Esophagus (tissue), 2 donors: ENCODE data around the gene PTPN7. TPM values are rescaled to one million over a fixed set of nuclear protein-coding genes. Genes with fewer than 3 reads are reported as not detected.

Source experiments
- H3K27ac ChIP-seq, 2 donors: one replicate each; pipeline ENCODE4 v1.5.1; 2013; ENCODE audit warnings: low read depth in 2 of 2, mild to moderate bottlenecking in 2 of 2, inconsistent platforms in 1 of 2, low read length in 1 of 2, moderate library complexity in 1 of 2
- H3K27me3 ChIP-seq, 2 donors: one replicate each; pipeline ENCODE4 v1.6.1; 2013; ENCODE audit warnings: low read length in 2 of 2, control low read depth in 1 of 2, mild to moderate bottlenecking in 1 of 2; ENCODE audit not compliant: insufficient read depth in 2 of 2, control insufficient read depth in 1 of 2
- H3K36me3 ChIP-seq, 2 donors: one replicate each; pipeline ENCODE4 v1.6.1; 2013; ENCODE audit warnings: low read length in 1 of 2; ENCODE audit not compliant: control insufficient read depth in 2 of 2, insufficient read depth in 2 of 2
- H3K4me1 ChIP-seq, 2 donors: one replicate each; pipeline ENCODE4 v1.6.1; 2013; ENCODE audit warnings: low read length in 1 of 2; ENCODE audit not compliant: control insufficient read depth in 2 of 2, insufficient read depth in 2 of 2
- H3K4me3 ChIP-seq, 2 donors: one replicate each; pipeline ENCODE4 v1.5.1; 2013; ENCODE audit warnings: low read length in 2 of 2, mild to moderate bottlenecking in 2 of 2, low read depth in 1 of 2, moderate library complexity in 1 of 2
- H3K9me3 ChIP-seq, 2 donors: one replicate each; pipeline ENCODE4 v1.6.1; 2013; ENCODE audit warnings: mild to moderate bottlenecking in 2 of 2, low read depth in 1 of 2, low read length in 1 of 2, moderate library complexity in 1 of 2; ENCODE audit not compliant: control insufficient read depth in 2 of 2, insufficient read depth in 1 of 2
- WGBS, 2 donors: extraction: QIAGEN DNeasy Blood & Tissue Kit; methylation state at CpG; one replicate each; pipeline ENCODE4 v1.1.7; 2013; 5-methylcytosine and 5-hydroxymethylcytosine counted together
- polyA plus RNA-seq, 2 donors: library from polyadenylated mRNA; stranded (reverse); fragments of 200-250 nt; gene quantifications; one replicate each; pipeline ENCODE4 v1.2.3, GENCODE V29; 2013
- donor health status: healthy with polysubstance abuse.
- donor health status: Bipolar disorder and iron deficiency.

Gene PTPN7
- polyA plus RNA-seq, 2 donors: 1.6 to 1.9 TPM

- 78 to 87% methylated on average over 7 of the region's 7 CpGs for WGBS, 2 donors
- Histone ChIP-seq H3K9me3 (no peaks in the 10 kb centered on the region), H3K4me1 (peaks cover 0 to 3% of the 10 kb centered on the region in 2 donors), H3K27ac (no peak overlapping the region), H3K27me3 (peaks cover 0 to 8% of the 10 kb centered on the region in 2 donors), H3K4me3 (no peak overlapping the region), H3K36me3 (no peaks in the 10 kb centered on the region)
Observed at GRCh38 chr1:202189918-202190715, 29.7 kb upstream of the PTPN7 start.

- H3K27me3 ChIP-seq: peaks cover 0 to 8% of the 10 kb centered on the region in 2 donors
- H3K4me1 ChIP-seq: peaks cover 0 to 3% of the 10 kb centered on the region in 2 donors
- H3K36me3 ChIP-seq: no peaks in the 10 kb centered on the region
- H3K27ac ChIP-seq: no peak overlapping the region
- no peak overlapping the region for H3K4me3 ChIP-seq
- whole genome bisulfite sequencing, 2 donors: 51 to 58% methylated on average over 20 of the region's 20 CpGs
- no peaks in the 10 kb centered on the region for H3K9me3 ChIP-seq
Observed at GRCh38 chr1:202189001-202189790, 28.8 kb upstream of the PTPN7 start.

- WGBS, 2 donors: 63 to 67% methylated on average over 8 of the region's 8 CpGs
- Histone ChIP-seq H3K27me3 (no peaks in the 10 kb centered on the region), H3K27ac (no peak overlapping the region), H3K36me3 (no peaks in the 10 kb centered on the region), H3K4me3 (no peak overlapping the region), H3K9me3 (no peaks in the 10 kb centered on the region), H3K4me1 (no peaks in the 10 kb centered on the region)
Observed at GRCh38 chr1:202187697-202188407, 27.4 kb upstream of the PTPN7 start.

DNA sequence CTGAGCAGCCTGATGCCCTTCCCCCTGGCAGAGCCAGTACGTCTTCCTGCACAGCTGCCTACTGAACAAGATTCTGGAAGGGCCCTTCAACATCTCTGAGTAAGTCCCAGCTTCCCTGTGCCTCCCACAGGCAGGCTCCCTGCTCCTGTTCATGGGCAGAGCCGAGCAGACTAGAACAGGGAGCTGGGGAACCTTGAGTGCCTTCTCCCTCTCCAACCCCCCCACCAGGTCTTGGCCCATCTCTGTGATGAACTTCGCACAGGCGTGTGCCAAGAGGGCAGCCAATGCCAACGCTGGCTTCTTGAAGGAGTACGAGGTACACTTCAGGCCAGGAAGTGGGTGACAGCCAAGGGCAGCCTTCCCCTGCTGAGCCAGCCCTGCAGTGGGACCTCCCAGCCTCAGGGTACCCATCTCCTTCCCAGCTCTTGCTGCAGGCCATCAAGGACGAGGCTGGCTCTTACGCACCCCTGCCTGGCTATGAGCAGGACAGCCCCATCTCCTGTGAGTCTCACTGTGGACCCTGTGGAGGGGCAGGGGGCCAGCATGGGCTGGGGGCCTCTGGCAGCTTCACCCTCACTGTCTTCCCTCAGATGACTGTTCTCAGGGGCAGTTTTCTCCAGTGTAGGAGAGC lies 26.8 kb upstream of the PTPN7 start:
- no peaks in the 10 kb centered on the region for H3K27me3 ChIP-seq
- H3K4me3 ChIP-seq: no peak overlapping the region
- no peaks in the 10 kb centered on the region for H3K36me3 ChIP-seq
- no peaks in the 10 kb centered on the region for H3K9me3 ChIP-seq
- no peak overlapping the region for H3K27ac ChIP-seq
- H3K4me1 ChIP-seq: no peaks in the 10 kb centered on the region
- WGBS, 2 donors: 52 to 56% methylated on average over 8 of the region's 8 CpGs

- no peaks in the 10 kb centered on the region for H3K4me1 ChIP-seq
- no peaks in the 10 kb centered on the region for H3K9me3 ChIP-seq
- H3K4me3 ChIP-seq: no peak overlapping the region
- H3K36me3 ChIP-seq: no peaks in the 10 kb centered on the region
- H3K27ac ChIP-seq: no peak overlapping the region
- no peaks in the 10 kb centered on the region for H3K27me3 ChIP-seq
- WGBS, 2 donors: 84 to 88% methylated on average over 7 of the region's 7 CpGs
Observed at GRCh38 chr1:202186327-202186726, 25.9 kb upstream of the PTPN7 start.

GRCh38 chr1:202184750-202185460 lies 24.5 kb upstream of the PTPN7 start:
- Histone ChIP-seq H3K9me3 (no peaks in the 10 kb centered on the region), H3K27ac (no peak overlapping the region), H3K36me3 (no peaks in the 10 kb centered on the region), H3K4me1 (no peaks in the 10 kb centered on the region), H3K27me3 (no peaks in the 10 kb centered on the region), H3K4me3 (no peak overlapping the region)
- 12 to 13% methylated on average over 19 of the region's 19 CpGs for WGBS, 2 donors

DNA sequence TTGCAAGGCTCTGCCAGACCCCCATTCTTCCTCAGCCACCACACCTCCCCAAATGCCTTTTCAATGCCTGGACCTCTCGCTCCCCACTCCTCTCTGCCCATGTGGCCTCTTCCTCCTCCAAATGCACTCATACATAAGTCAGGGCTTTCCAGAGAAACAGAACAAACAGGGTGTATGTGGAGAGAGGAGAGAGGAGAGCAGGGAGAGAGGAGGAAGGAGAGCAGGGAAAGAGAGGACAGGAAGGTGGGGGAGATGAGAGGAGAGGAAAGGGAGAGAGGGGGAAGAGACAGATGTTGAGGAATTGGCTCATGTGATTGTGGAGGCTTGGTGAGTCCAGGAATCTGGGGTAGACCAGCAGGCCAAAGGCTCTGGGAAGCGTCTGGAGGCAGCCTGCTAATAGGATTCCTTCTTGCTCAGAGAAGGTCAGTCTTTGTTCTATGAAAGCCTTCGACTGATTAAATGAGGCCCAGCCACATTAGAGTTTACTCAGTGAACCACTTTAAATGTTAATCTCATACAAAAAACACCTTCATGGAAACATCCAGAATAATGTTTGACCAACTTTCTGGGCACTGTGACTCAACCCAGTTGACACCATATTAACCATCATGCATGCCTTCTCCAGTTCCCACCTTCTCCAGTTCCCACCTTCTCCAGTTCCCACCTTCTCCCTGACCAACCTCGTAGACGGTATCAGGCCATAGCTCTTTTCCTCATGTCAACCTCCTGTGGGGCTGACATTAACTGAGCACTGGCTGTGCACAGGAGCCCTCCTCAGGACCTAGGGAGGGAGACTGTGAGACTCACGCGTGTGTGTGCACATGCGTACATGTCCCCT lies 21.9 kb upstream of the PTPN7 start:
- Histone ChIP-seq H3K36me3 (no peaks in the 10 kb centered on the region), H3K27ac (no peak overlapping the region), H3K9me3 (no peaks in the 10 kb centered on the region), H3K4me3 (no peak overlapping the region), H3K27me3 (no peaks in the 10 kb centered on the region), H3K4me1 (no peaks in the 10 kb centered on the region)
- WGBS, 2 donors: 87 to 88% methylated on average over 8 of the region's 8 CpGs

GRCh38 chr1:202181586-202181985 lies 21.2 kb upstream of the PTPN7 start:
- Histone ChIP-seq H3K36me3 (no peaks in the 10 kb centered on the region), H3K27me3 (no peaks in the 10 kb centered on the region), H3K9me3 (no peaks in the 10 kb centered on the region), H3K4me3 (no peak overlapping the region), H3K27ac (no peak overlapping the region), H3K4me1 (no peaks in the 10 kb centered on the region)
- WGBS, 2 donors: 83 to 84% methylated on average over 7 of the region's 7 CpGs
